GM19239 (cell line): ENCODE data around the gene TOR4A.

ENCODE experiments used
- DNase-seq: peaks from one replicate; pipeline ENCODE4 v3.0.0; 2011; ENCODE audit warnings: low spot score; ENCODE audit not compliant: insufficient read length
- FAIRE-seq: peaks from 2 replicates; lab custom pipeline; 2011; peaks lifted over from hg19 to GRCh38; lab: Jason Lieb, UNC

Gene TOR4A

GRCh38 chr9:137314561-137315560 is 37.3 kb downstream of the TOR4A start:
- peak; percentile 23 for DNase-seq
- FAIRE-seq, result no peak

- no peak for FAIRE-seq
- DNase-seq, result no peak
Observed at GRCh38 chr9:137315581-137316011, 38.1 kb downstream of the TOR4A start.

- FAIRE-seq (no peak), DNase-seq (peak; percentile 84)
Observed at GRCh38 chr9:137316012-137316981, 38.8 kb downstream of the TOR4A start.

- DNase-seq, result no peak
- no peak for FAIRE-seq
Observed at GRCh38 chr9:137317021-137317717, 39.6 kb downstream of the TOR4A start.

- DNase-seq, result no peak
- no peak for FAIRE-seq
Observed at GRCh38 chr9:137317718-137318511, 40.4 kb downstream of the TOR4A start.

GRCh38 chr9:137318602-137319001 is 41.1 kb downstream of the TOR4A start:
- DNase-seq, result no peak
- no peak for FAIRE-seq

- DNase-seq, result no peak
- no peak for FAIRE-seq
Observed at GRCh38 chr9:137319011-137319738, 41.6 kb downstream of the TOR4A start.

- DNase-seq (no peak), FAIRE-seq (no peak)
Observed at GRCh38 chr9:137319739-137320551, 42.4 kb downstream of the TOR4A start.

- no peak for FAIRE-seq
- peak; percentile 63 for DNase-seq
Observed at GRCh38 chr9:137320555-137321384, 43.2 kb downstream of the TOR4A start.

GRCh38 chr9:137321726-137322361 is 44.3 kb downstream of the TOR4A start:
- DNase-seq, result no peak
- no peak for FAIRE-seq

GRCh38 chr9:137323531-137324331 is 46.2 kb downstream of the TOR4A start:
- FAIRE-seq, result no peak
- DNase-seq, result no peak

GRCh38 chr9:137325124-137325523 is 47.6 kb downstream of the TOR4A start:
- no peak for FAIRE-seq
- no peak for DNase-seq

GRCh38 chr9:137325799-137326198 is 48.3 kb downstream of the TOR4A start:
- FAIRE-seq (no peak), DNase-seq (no peak)

- peak; percentile 19 for DNase-seq
- FAIRE-seq, result no peak
Observed at GRCh38 chr9:137326445-137327065, 49.0 kb downstream of the TOR4A start.
